Smooth muscle cell (in vitro differentiated cells): ENCODE data around the gene MALRD1. TPM values are rescaled to one million over a fixed set of nuclear protein-coding genes. Genes with fewer than 3 reads are reported as not detected.

ENCODE experiments used
- DNase-seq: peaks from one replicate; lab custom pipeline; 2025; ENCODE audit not compliant: unreplicated experiment; lab: John Stamatoyannopoulos, UW
- H2AFZ ChIP-seq: fragments of 200-600 bp; sonication (generic); 2 replicates; pipeline ENCODE4 v1.6.0; 2016; ENCODE audit warnings: antibody characterized with exemption, low read depth, mild to moderate bottlenecking
- H3F3A ChIP-seq: fragments of 200-600 bp; sonication (generic); 2 replicates; pipeline ENCODE4 v1.6.0; 2017; ENCODE audit warnings: antibody characterized with exemption, low read depth
- H3K27ac ChIP-seq: fragments of 200-600 bp; sonication (generic); 2 replicates; pipeline ENCODE4 v1.5.1; 2016; ENCODE audit warnings: low read depth, mild to moderate bottlenecking
- H3K27me3 ChIP-seq: fragments of 200-600 bp; sonication (generic); 2 replicates; pipeline ENCODE4 v1.6.1; 2016; ENCODE audit warnings: low read depth, mild to moderate bottlenecking
- H3K36me3 ChIP-seq: fragments of 200-600 bp; sonication (generic); 2 replicates; pipeline ENCODE4 v1.5.1; 2016; ENCODE audit warnings: low read depth
- H3K4me1 ChIP-seq: fragments of 200-600 bp; sonication (generic); 2 replicates; pipeline ENCODE4 v1.5.1; 2016; ENCODE audit warnings: low read depth
- H3K4me2 ChIP-seq: fragments of 200-600 bp; sonication (generic); 2 replicates; pipeline ENCODE4 v1.6.0; 2016; ENCODE audit warnings: mild to moderate bottlenecking
- H3K4me3 ChIP-seq: fragments of 200-600 bp; sonication (generic); 2 replicates; pipeline ENCODE4 v1.5.1; 2016; ENCODE audit warnings: mild to moderate bottlenecking
- H3K79me2 ChIP-seq: fragments of 200-600 bp; sonication (generic); 2 replicates; pipeline ENCODE4 v1.6.0; 2016; ENCODE audit warnings: low read depth, mild to moderate bottlenecking
- H3K9ac ChIP-seq: fragments of 200-600 bp; sonication (generic); 2 replicates; pipeline ENCODE4 v1.6.0; 2016; ENCODE audit warnings: low read depth
- H3K9me3 ChIP-seq: fragments of 200-600 bp; sonication (generic); replicated peaks from 2 replicates; pipeline ENCODE4 v1.5.1; 2016; ENCODE audit warnings: low read depth
- H4K20me1 ChIP-seq: fragments of 200-600 bp; sonication (generic); 2 replicates; pipeline ENCODE4 v1.6.0; 2016; ENCODE audit warnings: low read depth
- CTCF ChIP-seq: fragments of 200-600 bp; sonication (generic); IDR thresholded peaks from 2 replicates; pipeline ENCODE4 v1.5.1; 2017; ENCODE audit warnings: borderline replicate concordance, mild to moderate bottlenecking, antibody characterized with exemption; ENCODE audit not compliant: insufficient read depth, poor library complexity, severe bottlenecking
- WGBS: methylation state at CpG from one replicate; pipeline ENCODE4 v1.1.7; 2016; ENCODE audit warnings: low lambda C conversion rate; 5-methylcytosine and 5-hydroxymethylcytosine counted together
- polyA plus RNA-seq: library from polyadenylated mRNA; unstranded; fragments of >200 nt; fragmentation: Nextera tagmentation; extraction: Ambion mirVana; gene quantifications from 2 replicates; pipeline ENCODE4 v1.2.1, GENCODE V29; 2016
- total RNA-seq: library from RNA; depleted of rRNA; stranded (reverse); fragments of >200 nt; gene quantifications from 2 replicates; pipeline ENCODE4 v1.2.3, GENCODE V29; 2014

MALRD1 gene
- total and polyA plus RNA-seq, 2 experiments from 2014 or later, result 1.9 TPM; not detected in 1

GRCh38 chr10:19014498-19014897 lies 34.1 kb upstream of the MALRD1 start:
- no peaks in the 10 kb centered on the region for H3K27me3 ChIP-seq
- H3K4me3 ChIP-seq, result no peak overlapping the region
- H3K79me2 ChIP-seq, result no peaks in the 10 kb centered on the region
- no peak for TF ChIP-seq CTCF
- no peaks in the 10 kb centered on the region for H3K9me3 ChIP-seq
- peaks cover 5% of the 10 kb centered on the region for H3K36me3 ChIP-seq
- H3K27ac ChIP-seq, result peak overlapping the region; percentile 71
- H3K4me1 ChIP-seq, result no peaks in the 10 kb centered on the region
- H3F3A ChIP-seq, result no peaks in the 10 kb centered on the region
- no peak overlapping the region for H3K4me2 ChIP-seq
- H2AFZ ChIP-seq, result peak overlapping the region; percentile 29
- H3K9ac ChIP-seq, result peak overlapping the region; percentile 30
- no peak for DNase-seq
- no peaks in the 10 kb centered on the region for H4K20me1 ChIP-seq

- no peak for TF ChIP-seq CTCF
- WGBS, result 81% methylated on average over 7 of the region's 7 CpGs
- Histone ChIP-seq H3K9me3 (no peaks in the 10 kb centered on the region), H3K4me2 (no peak overlapping the region), H2AFZ (no peak overlapping the region), H3F3A (no peaks in the 10 kb centered on the region), H3K36me3 (peaks cover 5% of the 10 kb centered on the region), H3K27ac (no peak overlapping the region), H3K79me2 (no peaks in the 10 kb centered on the region), H3K4me1 (no peaks in the 10 kb centered on the region), H3K27me3 (no peaks in the 10 kb centered on the region), H3K4me3 (no peak overlapping the region), H3K9ac (no peak overlapping the region), H4K20me1 (no peaks in the 10 kb centered on the region)
- no peak for DNase-seq
Observed at GRCh38 chr10:19017116-19017890, 31.3 kb upstream of the MALRD1 start.

GRCh38 chr10:19021162-19021561 lies 27.4 kb upstream of the MALRD1 start:
- 87% methylated on average over 2 of the region's 2 CpGs for WGBS
- Histone ChIP-seq H3K9me3 (no peaks in the 10 kb centered on the region), H2AFZ (no peak overlapping the region), H3K4me3 (no peak overlapping the region), H3K9ac (no peak overlapping the region), H3F3A (no peaks in the 10 kb centered on the region), H3K79me2 (no peaks in the 10 kb centered on the region), H3K27ac (no peak overlapping the region), H3K4me2 (no peak overlapping the region), H3K27me3 (no peaks in the 10 kb centered on the region), H3K36me3 (no peaks in the 10 kb centered on the region), H4K20me1 (no peaks in the 10 kb centered on the region), H3K4me1 (peaks cover 12% of the 10 kb centered on the region)
- TF ChIP-seq CTCF, result no peak
- DNase-seq, result no peak

GRCh38 chr10:19024611-19025010 lies 24.0 kb upstream of the MALRD1 start:
- H3K4me2 ChIP-seq, result no peak overlapping the region
- no peak for DNase-seq
- 84% methylated on average over 2 of the region's 2 CpGs for WGBS

More at GRCh38 chr10:19024611-19025010, 24.0 kb upstream of the MALRD1 start:
- H4K20me1 ChIP-seq, result no peaks in the 10 kb centered on the region
- H3K4me1 ChIP-seq, result peaks cover 12% of the 10 kb centered on the region
- no peak overlapping the region for H3K4me3 ChIP-seq
- H3K79me2 ChIP-seq, result no peaks in the 10 kb centered on the region
- H3K36me3 ChIP-seq, result no peaks in the 10 kb centered on the region
- H3K9me3 ChIP-seq, result no peaks in the 10 kb centered on the region
- no peak overlapping the region for H2AFZ ChIP-seq
- no peak overlapping the region for H3K9ac ChIP-seq
- H3K27me3 ChIP-seq, result no peaks in the 10 kb centered on the region
- H3F3A ChIP-seq, result no peaks in the 10 kb centered on the region
- no peak for TF ChIP-seq CTCF
- no peak overlapping the region for H3K27ac ChIP-seq
